ENCODE results near the gene RLF. TPM values are rescaled to one million over a fixed set of nuclear protein-coding genes. Genes with fewer than 3 reads are reported as not detected.

The RLF gene
- 1 to 10 TPM; 4.7 to 5.6 TPM for polyA plus RNA-seq

DNA sequence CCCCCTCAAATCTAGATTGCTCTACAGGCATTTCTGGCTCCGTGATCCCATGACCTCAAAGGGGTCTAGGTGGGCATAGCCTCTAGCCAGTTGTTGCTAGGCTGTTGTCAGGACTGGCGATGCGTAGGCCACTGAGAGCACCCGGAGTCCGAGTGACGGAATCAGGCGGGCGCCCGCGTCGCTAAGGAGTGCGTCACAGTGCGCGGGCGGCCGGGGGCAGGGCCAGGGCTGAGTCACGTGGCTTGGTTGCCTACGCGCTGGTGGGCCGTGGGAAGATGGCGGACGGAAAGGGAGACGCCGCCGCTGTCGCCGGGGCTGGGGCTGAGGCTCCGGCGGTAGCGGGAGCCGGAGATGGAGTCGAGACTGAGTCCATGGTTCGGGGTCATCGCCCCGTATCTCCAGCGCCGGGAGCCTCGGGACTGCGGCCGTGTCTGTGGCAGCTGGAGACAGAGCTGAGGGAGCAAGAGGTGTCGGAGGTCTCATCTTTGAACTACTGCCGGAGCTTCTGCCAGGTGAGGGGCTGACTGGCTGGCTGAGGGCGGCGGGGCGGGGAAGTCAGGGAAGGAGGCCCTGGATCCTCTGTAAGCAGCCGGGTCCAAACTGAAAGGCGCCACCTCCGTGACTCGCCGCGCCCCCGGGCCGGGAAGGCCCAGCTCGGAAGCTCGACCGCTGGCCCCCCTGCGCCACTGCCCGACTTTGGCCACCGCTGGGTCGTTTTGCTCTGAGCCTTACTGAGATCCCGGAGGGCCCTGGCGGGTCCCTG is at the start of gene RLF:
RLF (plus strand) TSS at position 263 of the 763 bp plus-strand sequence; CDS start at position 276, 13 bp downstream.
- H3K4me3 ChIP-seq (ENCODE audit: low read depth in 1 of 2, low read length in 2 of 2) = peak within 1 kb of the TSS; percentile 87 to 91
- H3K27me3 ChIP-seq (ENCODE audit: control insufficient read depth in 1 of 2, insufficient read depth in 2 of 2, low read length in 2 of 2) = no peaks in the 10 kb centered on the region
- H3K36me3 ChIP-seq (ENCODE audit: control insufficient read depth in 2 of 2, insufficient read depth in 2 of 2, low read length in 1 of 2) = no peaks in the 10 kb centered on the region
- H3K9me3 ChIP-seq (ENCODE audit: control insufficient read depth in 2 of 2, insufficient read depth in 1 of 2, low read depth in 1 of 2, low read length in 1 of 2) = no peaks in the 10 kb centered on the region
- H3K27ac ChIP-seq (ENCODE audit: low read depth in 2 of 2, low read length in 1 of 2) = peak within 1 kb of the TSS; percentile 87 to 97
- no peaks in the 10 kb centered on the region for H3K4me1 ChIP-seq (ENCODE audit: control insufficient read depth in 2 of 2, insufficient read depth in 2 of 2, low read length in 1 of 2)
- WGBS, 2 donors = 0% methylated on average over 60 to 62 of the region's 62 CpGs

GRCh38 chr1:40114400-40114799 is 46.8 kb upstream of the RLF start:
- Histone ChIP-seq H3K27ac (ENCODE audit: low read depth in 2 of 2, low read length in 1 of 2) (no peak overlapping the region), H3K27me3 (ENCODE audit: control insufficient read depth in 1 of 2, insufficient read depth in 2 of 2, low read length in 2 of 2) (no peaks in the 10 kb centered on the region), H3K36me3 (ENCODE audit: control insufficient read depth in 2 of 2, insufficient read depth in 2 of 2, low read length in 1 of 2) (no peaks in the 10 kb centered on the region), H3K4me3 (ENCODE audit: low read depth in 1 of 2, low read length in 2 of 2) (no peak overlapping the region), H3K4me1 (ENCODE audit: control insufficient read depth in 2 of 2, insufficient read depth in 2 of 2, low read length in 1 of 2) (no peaks in the 10 kb centered on the region), H3K9me3 (ENCODE audit: control insufficient read depth in 2 of 2, insufficient read depth in 1 of 2, low read depth in 1 of 2, low read length in 1 of 2) (no peaks in the 10 kb centered on the region)
- 91 to 92% methylated on average over 3 of the region's 3 CpGs for whole genome bisulfite sequencing, 2 donors

DNA sequence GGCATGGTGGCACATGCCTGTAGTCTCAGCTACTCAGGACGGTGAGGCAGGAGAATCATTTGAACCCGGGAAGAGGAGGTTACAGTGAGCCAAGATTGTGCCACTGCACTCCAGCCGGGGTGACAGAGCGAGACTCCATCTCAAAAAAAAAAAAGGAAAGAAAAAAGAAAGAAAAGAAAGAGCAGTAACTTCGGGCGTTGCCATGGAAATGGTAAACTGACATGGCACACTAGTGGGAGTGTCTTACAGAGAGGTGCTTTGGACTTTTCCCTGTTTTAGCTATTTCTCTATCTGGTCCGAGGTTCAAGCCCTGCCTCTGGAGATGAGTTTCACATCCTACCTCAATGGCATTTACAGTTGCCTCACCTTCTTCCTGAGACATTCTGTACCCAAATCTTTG is 41.1 kb upstream of the RLF start:
- Histone ChIP-seq H3K27me3 (ENCODE audit: control insufficient read depth in 1 of 2, insufficient read depth in 2 of 2, low read length in 2 of 2) (no peaks in the 10 kb centered on the region), H3K27ac (ENCODE audit: low read depth in 2 of 2, low read length in 1 of 2) (no peak overlapping the region), H3K9me3 (ENCODE audit: control insufficient read depth in 2 of 2, insufficient read depth in 1 of 2, low read depth in 1 of 2, low read length in 1 of 2) (no peaks in the 10 kb centered on the region), H3K36me3 (ENCODE audit: control insufficient read depth in 2 of 2, insufficient read depth in 2 of 2, low read length in 1 of 2) (no peaks in the 10 kb centered on the region), H3K4me3 (ENCODE audit: low read depth in 1 of 2, low read length in 2 of 2) (no peak overlapping the region), H3K4me1 (ENCODE audit: control insufficient read depth in 2 of 2, insufficient read depth in 2 of 2, low read length in 1 of 2) (no peaks in the 10 kb centered on the region)
- 83% methylated on average over 7 of the region's 7 CpGs for WGBS, 2 donors

- H3K27ac ChIP-seq (ENCODE audit: low read depth in 2 of 2, low read length in 1 of 2) = no peak overlapping the region
- H3K4me1 ChIP-seq (ENCODE audit: control insufficient read depth in 2 of 2, insufficient read depth in 2 of 2, low read length in 1 of 2) = no peaks in the 10 kb centered on the region
- H3K27me3 ChIP-seq (ENCODE audit: control insufficient read depth in 1 of 2, insufficient read depth in 2 of 2, low read length in 2 of 2) = no peaks in the 10 kb centered on the region
- H3K9me3 ChIP-seq (ENCODE audit: control insufficient read depth in 2 of 2, insufficient read depth in 1 of 2, low read depth in 1 of 2, low read length in 1 of 2) = no peaks in the 10 kb centered on the region
- H3K4me3 ChIP-seq (ENCODE audit: low read depth in 1 of 2, low read length in 2 of 2) = no peak overlapping the region
- H3K36me3 ChIP-seq (ENCODE audit: control insufficient read depth in 2 of 2, insufficient read depth in 2 of 2, low read length in 1 of 2) = no peaks in the 10 kb centered on the region
Measured at GRCh38 chr1:40122855-40123254, 38.3 kb upstream of the RLF start.

- Histone ChIP-seq H3K27ac (ENCODE audit: low read depth in 2 of 2, low read length in 1 of 2) (no peak overlapping the region), H3K27me3 (ENCODE audit: control insufficient read depth in 1 of 2, insufficient read depth in 2 of 2, low read length in 2 of 2) (no peaks in the 10 kb centered on the region), H3K36me3 (ENCODE audit: control insufficient read depth in 2 of 2, insufficient read depth in 2 of 2, low read length in 1 of 2) (no peaks in the 10 kb centered on the region), H3K9me3 (ENCODE audit: control insufficient read depth in 2 of 2, insufficient read depth in 1 of 2, low read depth in 1 of 2, low read length in 1 of 2) (no peaks in the 10 kb centered on the region), H3K4me3 (ENCODE audit: low read depth in 1 of 2, low read length in 2 of 2) (no peak overlapping the region), H3K4me1 (ENCODE audit: control insufficient read depth in 2 of 2, insufficient read depth in 2 of 2, low read length in 1 of 2) (peaks cover 0 to 4% of the 10 kb centered on the region in 2 donors)
- WGBS, 2 donors = 51 to 55% methylated on average over 2 of the region's 2 CpGs
Measured at GRCh38 chr1:40130892-40131291, 30.3 kb upstream of the RLF start.

DNA sequence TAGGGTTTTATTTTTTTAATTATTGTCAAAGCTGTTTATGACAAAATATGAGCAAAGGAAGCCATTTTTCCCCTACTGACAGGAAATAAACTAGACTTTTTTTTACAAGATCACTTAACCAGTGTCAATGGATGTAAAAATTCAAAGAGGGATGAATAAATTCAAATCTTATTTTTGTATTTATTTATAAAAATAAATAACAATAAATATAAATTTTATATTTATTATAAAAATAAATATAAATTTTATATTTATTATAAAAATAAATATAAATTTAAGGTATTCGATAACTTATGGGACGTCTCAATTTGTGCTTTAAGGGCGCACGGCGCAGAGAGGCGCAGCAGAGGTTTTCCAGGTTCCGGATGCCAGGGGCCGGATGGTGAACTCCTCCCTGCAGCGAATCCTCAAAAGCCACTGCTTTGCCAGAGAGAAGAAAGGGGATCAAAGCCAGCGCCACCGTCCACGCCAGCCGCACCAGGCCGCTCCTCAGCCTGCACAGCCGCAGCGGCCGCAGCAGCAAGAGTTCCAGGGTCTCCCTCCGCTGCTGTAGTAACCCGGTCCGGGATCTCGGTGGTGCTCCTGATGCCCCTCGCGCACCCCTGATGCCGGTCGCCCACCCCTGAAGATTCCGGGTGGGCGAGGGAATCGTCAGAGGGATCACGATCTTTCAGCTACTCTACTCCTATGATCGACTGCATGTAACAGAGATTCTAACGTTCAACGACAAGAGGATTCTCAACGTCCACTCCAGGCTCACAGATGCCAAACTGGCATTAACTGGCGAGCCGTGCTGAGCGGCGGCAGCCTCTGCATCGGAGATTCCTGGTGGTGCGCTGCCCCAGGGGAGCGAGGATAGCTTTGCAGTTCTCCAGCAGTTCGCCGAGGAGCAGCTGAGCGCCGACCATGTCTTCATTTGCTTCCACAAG is 28.5 kb upstream of the RLF start:
- H3K4me3 ChIP-seq (ENCODE audit: low read depth in 1 of 2, low read length in 2 of 2) = peak overlapping the region in 1 of 2 donors; percentile 11
- 29% methylated on average over 44 of the region's 44 CpGs for WGBS, 2 donors
- no peaks in the 10 kb centered on the region for H3K9me3 ChIP-seq (ENCODE audit: control insufficient read depth in 2 of 2, insufficient read depth in 1 of 2, low read depth in 1 of 2, low read length in 1 of 2)
- H3K4me1 ChIP-seq (ENCODE audit: control insufficient read depth in 2 of 2, insufficient read depth in 2 of 2, low read length in 1 of 2) = peaks cover 0 to 4% of the 10 kb centered on the region in 2 donors
- no peaks in the 10 kb centered on the region for H3K36me3 ChIP-seq (ENCODE audit: control insufficient read depth in 2 of 2, insufficient read depth in 2 of 2, low read length in 1 of 2)
- H3K27ac ChIP-seq (ENCODE audit: low read depth in 2 of 2, low read length in 1 of 2) = no peak overlapping the region
- H3K27me3 ChIP-seq (ENCODE audit: control insufficient read depth in 1 of 2, insufficient read depth in 2 of 2, low read length in 2 of 2) = no peaks in the 10 kb centered on the region

DNA sequence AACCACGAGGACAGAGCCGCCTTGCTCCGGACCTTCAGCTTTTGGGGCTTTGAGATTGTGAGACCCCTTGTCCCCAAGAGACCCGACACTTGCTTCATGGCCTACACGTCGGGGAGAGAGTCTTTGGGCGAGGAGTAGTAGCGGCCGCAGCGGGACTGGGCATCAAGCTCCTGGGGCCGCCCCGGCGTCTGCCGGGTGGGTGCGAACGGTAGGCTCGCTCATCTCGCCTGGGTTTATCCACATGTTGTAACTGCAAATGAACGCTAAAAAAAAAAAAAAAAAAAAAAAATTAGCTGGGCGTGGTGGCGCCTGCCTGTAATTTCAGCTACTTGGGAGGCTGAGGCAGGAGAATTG is 27.9 kb upstream of the RLF start:
- Histone ChIP-seq H3K36me3 (ENCODE audit: control insufficient read depth in 2 of 2, insufficient read depth in 2 of 2, low read length in 1 of 2) (no peaks in the 10 kb centered on the region), H3K4me3 (ENCODE audit: low read depth in 1 of 2, low read length in 2 of 2) (no peak overlapping the region), H3K27me3 (ENCODE audit: control insufficient read depth in 1 of 2, insufficient read depth in 2 of 2, low read length in 2 of 2) (no peaks in the 10 kb centered on the region), H3K9me3 (ENCODE audit: control insufficient read depth in 2 of 2, insufficient read depth in 1 of 2, low read depth in 1 of 2, low read length in 1 of 2) (no peaks in the 10 kb centered on the region), H3K27ac (ENCODE audit: low read depth in 2 of 2, low read length in 1 of 2) (no peak overlapping the region), H3K4me1 (ENCODE audit: control insufficient read depth in 2 of 2, insufficient read depth in 2 of 2, low read length in 1 of 2) (peaks cover 0 to 4% of the 10 kb centered on the region in 2 donors)
- 60 to 75% methylated on average over 21 of the region's 21 CpGs for WGBS, 2 donors

GRCh38 chr1:40133839-40134238 is 27.3 kb upstream of the RLF start:
- Histone ChIP-seq H3K27ac (ENCODE audit: low read depth in 2 of 2, low read length in 1 of 2) (no peak overlapping the region), H3K27me3 (ENCODE audit: control insufficient read depth in 1 of 2, insufficient read depth in 2 of 2, low read length in 2 of 2) (no peaks in the 10 kb centered on the region)
- WGBS, 2 donors = 43 to 44% methylated on average over 2 of the region's 2 CpGs

GRCh38 chr1:40140211-40140973 is 20.8 kb upstream of the RLF start:
- H3K4me1 ChIP-seq (ENCODE audit: control insufficient read depth in 2 of 2, insufficient read depth in 2 of 2, low read length in 1 of 2) = no peaks in the 10 kb centered on the region
- H3K27ac ChIP-seq (ENCODE audit: low read depth in 2 of 2, low read length in 1 of 2) = no peak overlapping the region
- no peaks in the 10 kb centered on the region for H3K9me3 ChIP-seq (ENCODE audit: control insufficient read depth in 2 of 2, insufficient read depth in 1 of 2, low read depth in 1 of 2, low read length in 1 of 2)
- H3K36me3 ChIP-seq (ENCODE audit: control insufficient read depth in 2 of 2, insufficient read depth in 2 of 2, low read length in 1 of 2) = no peaks in the 10 kb centered on the region
- no peaks in the 10 kb centered on the region for H3K27me3 ChIP-seq (ENCODE audit: control insufficient read depth in 1 of 2, insufficient read depth in 2 of 2, low read length in 2 of 2)
- H3K4me3 ChIP-seq (ENCODE audit: low read depth in 1 of 2, low read length in 2 of 2) = no peak overlapping the region
- 80 to 81% methylated on average over 7 of the region's 7 CpGs for WGBS, 2 donors

More at GRCh38 chr1:40133839-40134238, 27.3 kb upstream of the RLF start:
- Histone ChIP-seq H3K36me3 (ENCODE audit: control insufficient read depth in 2 of 2, insufficient read depth in 2 of 2, low read length in 1 of 2) (no peaks in the 10 kb centered on the region), H3K4me3 (ENCODE audit: low read depth in 1 of 2, low read length in 2 of 2) (no peak overlapping the region), H3K4me1 (ENCODE audit: control insufficient read depth in 2 of 2, insufficient read depth in 2 of 2, low read length in 1 of 2) (peaks cover 0 to 4% of the 10 kb centered on the region in 2 donors), H3K9me3 (ENCODE audit: control insufficient read depth in 2 of 2, insufficient read depth in 1 of 2, low read depth in 1 of 2, low read length in 1 of 2) (no peaks in the 10 kb centered on the region)
